Thyroid gland (tissue), 4 donors: ENCODE measurements around the gene USP24. TPM values are rescaled to one million over a fixed set of nuclear protein-coding genes. Genes with fewer than 3 reads are reported as not detected.
"Not testable (repeated sequence)": the region's sequence is repeated elsewhere in the genome, so short reads cannot be mapped to it uniquely, and the experiment has no call there.

Source experiments
- DNase-seq, 2 donors: peaks; one replicate each; pipeline ENCODE4 v3.0.0-alpha.2; 2019
- H3K27ac ChIP-seq, 3 donors: fragments of 200-600 bp; sonication (generic); 1 replicate in 2 of 3; 2 replicates in 1 of 3; pipeline ENCODE4 v1.5.1; 2016 to 2019; ENCODE audit warnings: mild to moderate bottlenecking in 1 of 3, moderate library complexity in 1 of 3
- H3K27me3 ChIP-seq: fragments of 200-600 bp; sonication (generic); one replicate; pipeline ENCODE4 v1.5.1; 2019
- H3K36me3 ChIP-seq, 2 donors: fragments of 200-600 bp; sonication (generic); one replicate each; pipeline ENCODE4 v1.5.1; 2016 to 2019
- H3K4me1 ChIP-seq, 2 donors: fragments of 200-600 bp; sonication (generic); one replicate each; pipeline ENCODE4 v1.5.1; 2017 to 2019
- H3K4me3 ChIP-seq, 3 donors: fragments of 200-600 bp; sonication (generic); replicated peaks in 1 of 3; 1 replicate in 2 of 3; 2 replicates in 1 of 3; pipeline ENCODE4 v1.5.1; 2016; ENCODE audit warnings: mild to moderate bottlenecking in 1 of 3
- H3K9me3 ChIP-seq: fragments of 200-600 bp; sonication (generic); one replicate; pipeline ENCODE4 v1.5.1; 2017
- CTCF ChIP-seq, 6 experiments: fragments of 200-600 bp in 3 of 6; fragments of 450-650 bp in 3 of 6; sonication (generic) in 3 of 6; IDR thresholded peaks; one replicate each; pipeline ENCODE4 v1.5.1; 2016 to 2019; ENCODE audit warnings: antibody characterized with exemption in 6 of 6, mild to moderate bottlenecking in 2 of 6, inconsistent platforms in 1 of 6, moderate library complexity in 1 of 6
- POLR2A ChIP-seq, 2 donors: fragments of 450-650 bp; IDR thresholded peaks; one replicate each; pipeline ENCODE4 v1.6.1; 2017; ENCODE audit warnings: antibody characterized with exemption in 2 of 2, mild to moderate bottlenecking in 2 of 2, moderate library complexity in 1 of 2
- WGBS, 2 donors: methylation state at CpG; one replicate each; pipeline ENCODE4 v1.1.5; 2017; 5-methylcytosine and 5-hydroxymethylcytosine counted together
- intact Hi-C: fragments of 100-400 bp; cut with DNase I; formaldehyde crosslinking; loops from one replicate; pipeline ENCODE4 v1.15.1; 2023
- total RNA-seq, 4 donors: library from RNA; depleted of rRNA; stranded (reverse); fragments of >200 nt; gene quantifications; one replicate each; pipeline ENCODE4 v1.2.3, GENCODE V29; 2016

The USP24 gene
- total RNA-seq, 4 donors from 2014 or later = 38.5 to 74.6 (median 43.4) TPM

DNA sequence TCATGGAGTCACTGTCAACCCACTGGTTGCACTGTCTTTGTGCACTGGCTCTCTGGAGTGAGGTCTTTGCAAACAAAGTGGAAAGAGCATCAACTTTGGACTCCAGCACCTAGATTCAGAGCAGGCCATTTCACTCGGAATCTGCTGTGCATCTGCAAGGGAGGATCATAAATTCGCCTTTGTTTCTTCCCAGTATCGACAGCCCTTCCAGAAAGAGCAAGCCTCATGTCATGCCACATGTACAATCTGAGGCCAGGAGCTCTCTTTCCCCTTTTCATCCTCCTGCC is 176.7 kb downstream of the USP24 start:
- TF ChIP-seq POLR2A (IDR thresholded peaks at IDR 0.05) (no peak), CTCF (IDR thresholded peaks at IDR 0.05) (no peak)
- Histone ChIP-seq H3K4me3 (no peak overlapping the region), H3K4me1 (peaks cover 0 to 7% of the 10 kb centered on the region in 2 donors), H3K9me3 (no peaks in the 10 kb centered on the region), H3K27me3 (no peaks in the 10 kb centered on the region), H3K27ac (no peak overlapping the region), H3K36me3 (no peaks in the 10 kb centered on the region)
- DNase-seq = no peak
- WGBS, 2 donors = 91 to 97% methylated on average over 3 of the region's 3 CpGs
- intact Hi-C loops = no loop called here

GRCh38 chr1:55037733-55038551 is 177.2 kb downstream of the USP24 start:
- peaks cover 0 to 7% of the 10 kb centered on the region in 2 donors for H3K4me1 ChIP-seq
- H3K27me3 ChIP-seq = no peaks in the 10 kb centered on the region
- H3K4me3 ChIP-seq = no peak overlapping the region
- 79 to 85% methylated on average over 8 of the region's 8 CpGs for WGBS, 2 donors
- no peak for DNase-seq
- H3K9me3 ChIP-seq = no peaks in the 10 kb centered on the region
- TF ChIP-seq POLR2A (IDR thresholded peaks at IDR 0.05) (no peak), CTCF (IDR thresholded peaks at IDR 0.05) (no peak)
- H3K27ac ChIP-seq = no peak overlapping the region
- intact Hi-C loops = no loop called here
- no peaks in the 10 kb centered on the region for H3K36me3 ChIP-seq

GRCh38 chr1:55035904-55036303 is 179.3 kb downstream of the USP24 start:
- intact Hi-C loops = no loop called here
- Histone ChIP-seq H3K9me3 (no peaks in the 10 kb centered on the region), H3K36me3 (no peaks in the 10 kb centered on the region), H3K27me3 (no peaks in the 10 kb centered on the region), H3K4me3 (no peak overlapping the region), H3K27ac (no peak overlapping the region), H3K4me1 (peaks cover 0 to 7% of the 10 kb centered on the region in 2 donors)
- 76 to 78% methylated on average over 4 of the region's 4 CpGs for WGBS, 2 donors
- DNase-seq = no peak
- no peak for TF ChIP-seq POLR2A (IDR thresholded peaks at IDR 0.05)
- no peak for TF ChIP-seq CTCF (IDR thresholded peaks at IDR 0.05)

DNA sequence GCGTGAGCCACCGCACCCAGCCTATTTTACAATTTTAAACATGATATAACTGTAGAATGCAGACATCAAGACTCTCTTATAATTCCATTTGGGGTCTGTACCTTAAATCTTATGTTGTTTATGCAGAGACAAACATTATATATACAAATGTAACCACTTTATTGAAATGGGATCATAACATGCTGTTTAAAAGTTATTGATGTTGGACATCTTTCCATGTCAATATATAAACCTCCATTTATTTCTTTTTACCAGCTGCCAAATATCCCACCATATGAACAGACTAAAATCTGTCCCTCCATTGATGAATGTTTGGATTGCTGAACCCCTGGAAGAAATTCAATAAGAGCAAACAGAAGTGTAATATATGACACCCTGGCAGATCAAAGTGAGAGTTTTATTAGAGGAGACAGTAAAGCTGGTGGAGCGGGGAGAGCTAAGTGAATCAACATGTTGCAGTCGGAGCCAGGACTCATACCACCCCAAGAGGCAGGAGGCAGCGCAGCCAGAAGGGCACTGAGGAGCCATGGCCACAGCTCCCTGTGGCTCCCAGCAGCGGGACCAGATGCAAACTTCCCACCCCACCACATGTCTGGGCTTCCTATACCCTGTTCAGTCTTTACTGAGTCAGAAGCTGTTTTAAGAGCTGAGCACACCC is 180.6 kb downstream of the USP24 start:
- no peak overlapping the region for H3K4me3 ChIP-seq
- intact Hi-C loops = no loop called here
- no peak overlapping the region for H3K27ac ChIP-seq
- no peak for DNase-seq
- no peaks in the 10 kb centered on the region for H3K9me3 ChIP-seq
- peaks cover 0 to 3% of the 10 kb centered on the region in 2 donors for H3K4me1 ChIP-seq
- WGBS, 2 donors = 81 to 90% methylated on average over 6 of the region's 6 CpGs
- no peak for TF ChIP-seq CTCF (IDR thresholded peaks at IDR 0.05)
- no peaks in the 10 kb centered on the region for H3K27me3 ChIP-seq
- H3K36me3 ChIP-seq = no peaks in the 10 kb centered on the region

DNA sequence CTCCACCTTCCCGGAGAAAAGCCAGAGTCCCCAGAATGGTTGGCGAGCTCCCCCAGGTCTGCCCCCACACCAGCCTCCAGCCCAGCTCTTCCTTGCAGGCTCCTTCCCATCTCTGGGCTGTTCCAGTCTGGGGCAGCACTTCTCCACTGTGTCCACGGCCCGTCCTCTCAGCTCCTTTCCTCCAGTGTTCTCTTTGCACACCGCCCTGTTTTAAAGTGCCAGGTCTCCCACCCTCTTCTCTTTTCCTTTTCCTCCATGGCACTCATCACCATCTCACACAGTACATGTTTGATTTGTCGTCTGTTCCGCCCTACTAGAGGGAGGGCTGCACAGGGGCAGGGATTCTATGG is 181.9 kb downstream of the USP24 start:
- Histone ChIP-seq H3K27me3 (no peaks in the 10 kb centered on the region), H3K4me1 (no peaks in the 10 kb centered on the region), H3K4me3 (no peak overlapping the region), H3K27ac (no peak overlapping the region), H3K9me3 (no peaks in the 10 kb centered on the region), H3K36me3 (no peaks in the 10 kb centered on the region)
- DNase-seq = no peak
- intact Hi-C loops = no loop called here
- 76 to 80% methylated on average over 7 of the region's 7 CpGs for WGBS, 2 donors
- TF ChIP-seq POLR2A (IDR thresholded peaks at IDR 0.05) = no peak

- 95 to 97% methylated on average over 5 of the region's 5 CpGs for WGBS, 2 donors
- H3K4me3 ChIP-seq, H3K4me1 ChIP-seq, H3K27ac ChIP-seq, H3K9me3 ChIP-seq, intact Hi-C loops, H3K36me3 ChIP-seq, DNase-seq, H3K27me3 ChIP-seq: not testable (repeated sequence)
Observed at GRCh38 chr1:55031098-55031497, 184.1 kb downstream of the USP24 start.

- WGBS, 2 donors = 92 to 95% methylated on average over 3 of the region's 3 CpGs
- intact Hi-C loops, H3K27me3 ChIP-seq, H3K4me3 ChIP-seq, H3K4me1 ChIP-seq, H3K27ac ChIP-seq, DNase-seq, H3K36me3 ChIP-seq, H3K9me3 ChIP-seq: not testable (repeated sequence)
Observed at GRCh38 chr1:55026682-55027081, 188.5 kb downstream of the USP24 start.

- H3K36me3 ChIP-seq, H3K27ac ChIP-seq, H3K4me1 ChIP-seq, intact Hi-C loops, H3K9me3 ChIP-seq, H3K27me3 ChIP-seq, DNase-seq, H3K4me3 ChIP-seq: not testable (repeated sequence)
- 69 to 78% methylated on average over 10 of the region's 10 CpGs for WGBS, 2 donors
Observed at GRCh38 chr1:55024163-55024562, 191.0 kb downstream of the USP24 start.
